PC-3 (cell line): ENCODE results near the gene ATRAID. TPM values are rescaled to one million over a fixed set of nuclear protein-coding genes. Genes with fewer than 3 reads are reported as not detected.

Experiments
- ATAC-seq: fragments of 200-7000 bp; cut with Tn5 transposase; 2 replicates; pipeline ENCODE4 v1.9.1; 2020; ENCODE audit warnings: mild to moderate bottlenecking, moderate library complexity
- BruUV-seq: library from RNA; stranded (reverse); fragments of 400-500 nt; replicated peaks from 2 replicates; lab custom pipeline; 2021; lab: Mats Ljungman, UMichigan
- CTCF ChIA-PET: fragments of 300-600 bp; sonication (Branson Sonifier 250); formaldehyde crosslinking; loops from one replicate; lab custom pipeline; 2022; ENCODE audit warnings: antibody characterized with exemption; lab: Charles Lee
- POLR2A ChIA-PET: fragments of 300-600 bp; sonication (Branson Sonifier 250); formaldehyde crosslinking; loops from one replicate; lab custom pipeline; 2022; ENCODE audit warnings: antibody characterized with exemption; ENCODE audit not compliant: unreplicated experiment; lab: Charles Lee
- DNase-seq: peaks from one replicate; pipeline ENCODE4 v3.0.0-alpha.2; 2015
- H2AFZ ChIP-seq: fragments of 300-600 bp; sonication (generic); 2 replicates; pipeline ENCODE4 v1.6.0; 2016; ENCODE audit warnings: antibody characterized with exemption, low read length
- H3F3A ChIP-seq: fragments of 300-600 bp; sonication (generic); one replicate; pipeline ENCODE4 v1.6.0; 2017; ENCODE audit warnings: antibody characterized with exemption, low read length, control low read depth, mild to moderate bottlenecking; ENCODE audit not compliant: unreplicated experiment
- H3K27ac ChIP-seq: fragments of 300-600 bp; sonication (generic); 2 replicates; pipeline ENCODE4 v1.5.1; 2016; ENCODE audit warnings: mild to moderate bottlenecking, low read length
- H3K27me3 ChIP-seq: fragments of 300-600 bp; sonication (generic); 2 replicates; pipeline ENCODE4 v1.6.1; 2016; ENCODE audit warnings: low read length, mixed read lengths
- H3K36me3 ChIP-seq: fragments of 300-600 bp; sonication (generic); 2 replicates; pipeline ENCODE4 v1.6.1; 2016; ENCODE audit warnings: low read depth, mixed run types, low read length, mixed read lengths
- H3K4me1 ChIP-seq: fragments of 300-600 bp; sonication (generic); 2 replicates; pipeline ENCODE4 v1.5.1; 2016; ENCODE audit warnings: low read length; ENCODE audit not compliant: insufficient read depth
- H3K4me2 ChIP-seq: fragments of 300-600 bp; sonication (generic); 2 replicates; pipeline ENCODE4 v1.6.0; 2016; ENCODE audit warnings: low read length
- H3K4me3 ChIP-seq: fragments of 300-600 bp; sonication (generic); 2 replicates; pipeline ENCODE4 v1.5.1; 2016; ENCODE audit warnings: mild to moderate bottlenecking, low read length, mixed read lengths
- H3K79me2 ChIP-seq: fragments of 300-600 bp; sonication (generic); 2 replicates; pipeline ENCODE4 v1.6.1; 2017; ENCODE audit warnings: low read length, mixed read lengths
- H3K9ac ChIP-seq: fragments of 300-600 bp; sonication (generic); 2 replicates; pipeline ENCODE4 v1.6.0; 2016; ENCODE audit warnings: mild to moderate bottlenecking, low read length
- H3K9me2 ChIP-seq: fragments of 300-600 bp; sonication (generic); replicated peaks from 2 replicates; pipeline ENCODE4 v1.6.1; 2016; ENCODE audit warnings: mixed run types, low read length, mixed read lengths
- H3K9me3 ChIP-seq: fragments of 300-600 bp; sonication (generic); 2 replicates; pipeline ENCODE4 v1.6.1; 2016; ENCODE audit warnings: low read length, mixed read lengths
- H4K20me1 ChIP-seq: fragments of 300-600 bp; sonication (generic); 2 replicates; pipeline ENCODE4 v1.6.1; 2016; ENCODE audit warnings: low read length, mixed read lengths
- EZH2 ChIP-seq: fragments of 300-600 bp; sonication (generic); IDR thresholded peaks from one replicate; pipeline ENCODE4 v1.6.1; 2017; ENCODE audit warnings: antibody characterized with exemption, mild to moderate bottlenecking, low read length; ENCODE audit not compliant: unreplicated experiment
- EZH2phosphoT487 ChIP-seq: fragments of 300-600 bp; sonication (generic); IDR thresholded peaks from 2 replicates; pipeline ENCODE4 v1.6.1; 2018; ENCODE audit warnings: mild to moderate bottlenecking, antibody characterized with exemption, low read length, borderline replicate concordance
- intact Hi-C: fragments of 100-400 bp; cut with micrococcal nuclease; formaldehyde crosslinking; loops from 2 replicates; pipeline ENCODE4 v1.9.0; 2023
- total RNA-seq: library from RNA; depleted of rRNA; stranded (reverse); fragments of >200 nt; gene quantifications from 2 replicates; pipeline ENCODE4 v1.2.3, GENCODE V29; 2014
- TF ChIP-seq, protein P1 (sequence below): fragments of 300-600 bp; sonication (generic); conservative IDR thresholded peaks from 2 replicates; pipeline ENCODE4 v1.5.1; 2017; ENCODE audit warnings: antibody characterized with exemption, low read depth, mild to moderate bottlenecking, low read length

Gene ATRAID
- total RNA-seq, 1 experiment from 2014 or later, result 111 TPM

DNA sequence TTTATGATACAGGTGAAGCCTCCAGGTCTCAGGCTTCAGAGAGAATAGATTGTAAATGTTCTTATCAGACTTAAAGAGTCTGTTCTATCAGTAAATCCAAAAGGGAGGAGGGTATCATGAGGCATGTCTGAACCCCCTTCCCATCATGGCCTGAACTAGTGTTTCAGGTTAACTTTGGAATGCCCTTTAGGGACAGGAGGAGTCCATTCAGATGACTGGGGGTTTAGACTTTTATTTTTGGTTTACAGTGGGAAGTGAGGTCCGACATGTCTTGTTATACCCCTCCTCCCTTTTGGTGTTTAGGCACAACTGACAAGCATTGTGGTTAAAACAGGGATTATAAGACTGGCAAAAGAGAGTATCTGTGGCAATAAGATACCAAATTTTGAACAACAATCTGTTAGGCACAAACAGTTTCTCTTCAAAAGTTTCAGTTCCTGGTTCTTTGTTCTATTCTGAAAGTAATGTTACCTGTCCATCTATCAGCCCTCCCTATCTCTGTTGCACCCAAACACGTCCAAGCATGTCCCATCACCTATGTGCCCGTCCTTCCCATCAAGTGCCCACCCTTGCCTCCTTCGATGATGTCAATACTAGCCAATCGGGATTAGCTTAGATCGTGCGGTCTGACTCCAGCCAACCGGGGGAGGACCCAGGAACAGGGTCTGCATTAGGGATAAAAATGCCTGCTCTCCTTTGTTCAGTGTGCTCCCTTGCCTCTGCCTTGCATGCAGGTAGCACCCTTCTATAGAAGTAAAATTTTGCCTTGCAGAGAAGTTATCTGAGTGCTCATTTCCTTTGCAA lies 46.7 kb upstream of the ATRAID start:
- no peak for DNase-seq
- H3K4me3 ChIP-seq, result no peak overlapping the region
- intact Hi-C loops, result no loop called here
- no peaks in the 10 kb centered on the region for H3K9me3 ChIP-seq
- no peak overlapping the region for H3K4me2 ChIP-seq
- no peaks in the 10 kb centered on the region for H3K9me2 ChIP-seq
- H3K27ac ChIP-seq, result no peak overlapping the region
- H3K79me2 ChIP-seq, result no peaks in the 10 kb centered on the region
- ChIA-PET CTCF (no interaction called here), POLR2A (no interaction called here)
- no peak overlapping the region for H3K9ac ChIP-seq
- TF ChIP-seq EZH2, result no peak
- TF ChIP-seq, protein P1, sequence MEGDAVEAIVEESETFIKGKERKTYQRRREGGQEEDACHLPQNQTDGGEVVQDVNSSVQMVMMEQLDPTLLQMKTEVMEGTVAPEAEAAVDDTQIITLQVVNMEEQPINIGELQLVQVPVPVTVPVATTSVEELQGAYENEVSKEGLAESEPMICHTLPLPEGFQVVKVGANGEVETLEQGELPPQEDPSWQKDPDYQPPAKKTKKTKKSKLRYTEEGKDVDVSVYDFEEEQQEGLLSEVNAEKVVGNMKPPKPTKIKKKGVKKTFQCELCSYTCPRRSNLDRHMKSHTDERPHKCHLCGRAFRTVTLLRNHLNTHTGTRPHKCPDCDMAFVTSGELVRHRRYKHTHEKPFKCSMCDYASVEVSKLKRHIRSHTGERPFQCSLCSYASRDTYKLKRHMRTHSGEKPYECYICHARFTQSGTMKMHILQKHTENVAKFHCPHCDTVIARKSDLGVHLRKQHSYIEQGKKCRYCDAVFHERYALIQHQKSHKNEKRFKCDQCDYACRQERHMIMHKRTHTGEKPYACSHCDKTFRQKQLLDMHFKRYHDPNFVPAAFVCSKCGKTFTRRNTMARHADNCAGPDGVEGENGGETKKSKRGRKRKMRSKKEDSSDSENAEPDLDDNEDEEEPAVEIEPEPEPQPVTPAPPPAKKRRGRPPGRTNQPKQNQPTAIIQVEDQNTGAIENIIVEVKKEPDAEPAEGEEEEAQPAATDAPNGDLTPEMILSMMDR, result no peak
- no peak for TF ChIP-seq EZH2phosphoT487
- H3K27me3 ChIP-seq, result no peaks in the 10 kb centered on the region
- BruUV-seq, result no TSS peak
- no peaks in the 10 kb centered on the region for H3K4me1 ChIP-seq
- no peak for ATAC-seq
- H2AFZ ChIP-seq, result no peak overlapping the region
- no peaks in the 10 kb centered on the region for H3K36me3 ChIP-seq
- no peaks in the 10 kb centered on the region for H3F3A ChIP-seq
- H4K20me1 ChIP-seq, result no peaks in the 10 kb centered on the region

DNA sequence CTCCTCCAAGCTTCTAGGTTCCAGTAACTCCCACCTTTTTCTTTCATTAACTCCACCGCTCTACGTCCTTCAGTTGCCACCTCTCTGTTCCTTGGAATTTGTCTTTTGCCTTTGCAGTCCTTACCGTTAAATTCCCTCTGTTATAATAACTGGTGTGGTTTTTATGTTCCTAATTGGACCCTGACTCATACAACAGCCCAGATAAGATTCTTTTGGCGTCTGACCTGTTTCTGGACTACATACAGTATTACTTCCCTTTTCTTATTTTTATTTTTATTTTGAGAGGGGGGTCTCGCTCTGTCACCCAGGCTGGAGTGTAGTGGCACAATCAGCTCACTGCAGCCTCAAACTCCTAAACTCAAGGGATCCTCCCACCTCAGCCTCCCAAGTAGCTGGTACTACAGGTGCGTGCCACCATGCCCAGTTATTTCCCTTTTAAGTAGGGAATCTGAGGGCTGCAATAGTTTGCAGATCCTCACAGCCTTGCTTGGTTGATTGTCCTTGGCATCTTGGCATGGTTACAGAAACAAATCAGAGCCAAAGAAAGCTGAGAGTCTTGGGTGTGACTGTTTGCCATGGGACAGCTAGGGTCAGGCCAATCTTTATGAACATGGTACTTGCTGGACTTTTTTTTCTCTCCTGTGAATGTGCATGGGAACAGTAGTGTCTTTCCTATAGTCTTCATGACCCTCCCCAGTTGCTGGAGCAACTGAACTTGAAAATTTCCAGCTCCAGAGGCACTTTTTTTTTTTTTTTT lies 41.1 kb upstream of the ATRAID start:
- DNase-seq, result no peak
- Histone ChIP-seq H3K27me3 (peaks cover 26% of the 10 kb centered on the region), H3K27ac (no peak overlapping the region), H3K79me2 (no peaks in the 10 kb centered on the region), H2AFZ (peak overlapping the region; percentile 84; the same call in 1 of the 2 replicates), H3F3A (no peaks in the 10 kb centered on the region), H3K36me3 (no peaks in the 10 kb centered on the region), H4K20me1 (no peaks in the 10 kb centered on the region), H3K9me3 (no peaks in the 10 kb centered on the region), H3K4me3 (no peak overlapping the region), H3K4me2 (peak overlapping the region; percentile 78; the same call in 1 of the 2 replicates), H3K9me2 (no peaks in the 10 kb centered on the region), H3K9ac (no peak overlapping the region), H3K4me1 (no peaks in the 10 kb centered on the region)
- BruUV-seq, result no TSS peak
- CTCF ChIA-PET, result interaction anchor here (0.7 kb wide), 1 partner anchor 10 kb away, joined by 7 read pairs; no protein-coding TSS in a partner anchor
- POLR2A ChIA-PET, result no interaction called here
- TF ChIP-seq EZH2phosphoT487 (no peak), EZH2 (no peak)
- TF ChIP-seq, protein P1, result no peak
- ATAC-seq, result peak; percentile 32
- intact Hi-C loops, result no loop called here
